Measurements from ENCODE around the gene LTBP2.
A peak's percentile ranks its signal among the peaks of the same experiment; 100 is the strongest.

LTBP2 gene

DNA sequence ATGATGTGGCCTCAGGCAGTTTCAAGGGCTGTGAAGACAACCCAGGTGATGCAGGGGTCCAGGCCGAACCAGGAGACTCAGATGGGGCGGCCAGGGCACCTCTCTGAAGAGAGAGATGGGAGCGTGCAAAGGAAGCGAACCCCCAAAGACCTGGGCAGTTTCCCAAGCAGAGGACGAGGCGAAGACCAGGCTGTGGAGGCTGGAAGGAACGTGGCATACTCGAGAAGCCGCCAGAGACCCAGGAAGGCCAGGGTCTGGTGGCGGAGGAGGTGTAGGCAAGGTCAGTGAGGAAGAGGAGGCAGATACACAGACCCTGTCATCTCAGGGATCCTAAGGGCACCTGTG, 24.7 kb downstream of the LTBP2 start:
- DNase-seq: no peak

DNA sequence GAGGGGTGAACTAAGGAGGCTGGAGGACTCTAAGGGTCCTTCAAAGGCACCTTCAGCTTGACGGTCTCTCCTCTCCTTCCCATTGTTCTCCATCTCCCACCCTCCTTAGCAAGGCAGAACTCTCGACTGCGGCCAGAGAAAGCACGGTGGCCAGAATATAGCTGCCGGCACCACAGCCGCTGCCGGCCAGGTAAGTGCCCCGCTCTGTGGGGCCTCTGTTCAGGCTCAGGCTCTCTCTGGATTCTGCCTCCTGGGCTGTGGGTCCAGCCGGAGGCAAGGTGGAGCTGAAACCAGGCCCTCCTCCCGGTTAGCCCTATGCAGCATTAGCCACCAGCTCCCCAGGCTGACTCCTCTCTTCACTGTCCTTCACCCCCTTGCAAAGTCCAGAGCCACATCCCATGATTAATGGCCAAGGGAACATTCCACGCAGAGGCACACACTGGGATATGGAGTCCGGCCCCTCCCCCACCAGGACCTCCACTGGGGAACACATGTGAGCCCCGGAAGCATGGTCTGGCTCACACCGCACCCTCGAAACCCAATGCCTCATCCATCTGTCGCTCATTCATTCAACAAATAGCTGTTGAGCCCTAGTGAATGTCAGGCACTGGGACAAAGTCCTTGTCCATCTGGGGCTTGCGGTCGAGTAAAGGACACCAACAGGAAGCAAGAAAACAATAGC, 25.2 kb downstream of the LTBP2 start:
- DNase-seq: no peak

DNA sequence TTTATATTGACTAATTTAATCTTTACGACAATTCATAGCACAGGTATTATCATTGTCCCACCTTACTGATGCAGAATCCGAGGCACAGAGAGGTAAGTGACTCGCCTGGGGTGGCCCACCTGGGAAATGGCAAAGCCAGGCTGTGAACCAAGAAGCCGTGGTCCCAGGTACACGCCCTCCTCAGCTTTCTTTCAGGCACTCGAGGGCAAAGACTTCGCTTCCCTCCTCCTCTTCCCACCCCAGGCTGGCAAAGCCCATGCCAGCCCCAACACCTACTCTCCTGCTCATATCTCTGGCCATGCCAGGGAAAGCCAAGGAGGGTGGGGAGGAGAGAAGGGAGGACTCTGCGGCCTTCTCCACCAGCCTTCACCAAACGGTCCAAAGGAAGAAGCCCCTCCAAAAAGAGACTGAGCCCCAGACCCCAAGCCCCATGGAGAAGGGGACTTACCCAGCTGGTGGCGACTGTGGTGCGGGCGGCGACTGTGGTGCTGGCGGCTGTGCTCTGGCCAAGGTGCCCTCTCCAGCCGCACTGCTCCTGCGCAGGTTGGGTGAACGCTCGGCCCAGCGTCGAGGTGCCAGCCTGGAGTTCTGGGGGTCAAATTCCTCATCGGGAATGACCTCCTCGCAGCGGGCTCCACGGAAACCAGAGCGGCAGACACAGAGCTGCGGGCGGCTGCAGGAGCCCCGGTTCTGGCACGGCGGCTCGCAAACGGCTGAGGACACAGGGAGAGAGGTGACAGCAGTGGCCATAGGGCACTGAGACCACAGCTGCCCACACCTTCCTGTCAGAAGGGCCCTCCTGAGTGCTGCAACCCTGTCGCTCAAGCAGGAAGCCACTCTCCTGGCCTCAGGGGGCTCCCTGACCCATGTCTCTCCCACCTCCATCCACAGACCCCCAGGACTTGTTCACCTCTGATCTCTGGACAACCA, 26.4 kb downstream of the LTBP2 start:
- DNase-seq: no peak

DNA sequence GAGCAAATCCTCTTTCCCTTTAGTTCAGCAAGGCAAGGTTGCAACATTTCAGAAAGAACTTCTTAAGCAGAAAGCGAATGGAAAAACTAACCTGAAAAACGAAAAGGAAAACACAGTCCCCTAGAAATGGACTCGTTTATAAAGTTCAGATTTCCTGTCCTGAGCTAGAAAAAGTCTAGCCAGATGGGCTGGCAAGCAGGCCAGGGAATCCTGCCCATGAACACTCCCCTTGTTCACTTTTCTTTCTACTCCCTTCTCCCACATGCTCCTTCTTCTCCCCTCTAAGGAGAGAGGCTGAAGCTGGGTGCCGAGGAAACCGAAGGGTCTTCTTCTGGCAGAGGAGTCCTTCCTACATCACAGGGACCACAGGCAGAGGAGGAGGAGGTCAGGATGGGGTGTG, 27.1 kb downstream of the LTBP2 start:
- no peak for DNase-seq

DNA sequence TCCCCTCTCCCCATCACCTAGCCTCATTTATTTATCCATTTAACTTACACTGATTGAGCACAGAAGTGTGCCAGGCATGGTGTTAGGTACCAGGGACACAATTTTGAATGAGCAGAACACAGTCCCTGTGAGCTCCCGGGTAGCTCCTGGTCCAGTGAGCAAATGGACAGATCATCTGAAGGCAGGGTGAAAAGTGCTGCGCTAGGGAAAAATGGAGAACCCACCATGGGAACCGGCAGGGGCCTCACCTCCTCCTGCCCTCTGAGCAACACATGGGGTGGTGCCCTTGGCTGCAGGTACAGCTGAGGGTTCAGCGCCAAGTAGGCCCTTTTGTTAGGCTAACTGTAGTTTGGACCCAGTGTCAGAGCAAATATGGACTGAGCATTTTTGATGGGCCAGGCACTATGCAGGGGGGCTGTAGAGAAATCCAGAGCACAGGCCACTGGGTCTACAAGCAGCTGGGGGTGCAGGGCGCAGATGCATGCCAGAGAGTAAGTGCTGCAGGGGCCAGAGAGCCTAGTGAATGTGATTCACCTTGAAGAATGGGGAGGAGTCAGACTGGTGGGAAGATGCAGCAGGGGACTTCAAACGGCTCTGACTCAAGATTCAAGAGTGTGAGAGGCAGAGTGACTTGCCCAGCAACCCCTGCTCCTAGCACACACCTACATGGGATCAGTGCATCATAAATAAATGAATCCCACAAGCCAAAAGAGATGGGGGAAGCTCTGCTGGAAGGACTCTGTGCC, 28.2 kb downstream of the LTBP2 start:
- DNase-seq: no peak

DNA sequence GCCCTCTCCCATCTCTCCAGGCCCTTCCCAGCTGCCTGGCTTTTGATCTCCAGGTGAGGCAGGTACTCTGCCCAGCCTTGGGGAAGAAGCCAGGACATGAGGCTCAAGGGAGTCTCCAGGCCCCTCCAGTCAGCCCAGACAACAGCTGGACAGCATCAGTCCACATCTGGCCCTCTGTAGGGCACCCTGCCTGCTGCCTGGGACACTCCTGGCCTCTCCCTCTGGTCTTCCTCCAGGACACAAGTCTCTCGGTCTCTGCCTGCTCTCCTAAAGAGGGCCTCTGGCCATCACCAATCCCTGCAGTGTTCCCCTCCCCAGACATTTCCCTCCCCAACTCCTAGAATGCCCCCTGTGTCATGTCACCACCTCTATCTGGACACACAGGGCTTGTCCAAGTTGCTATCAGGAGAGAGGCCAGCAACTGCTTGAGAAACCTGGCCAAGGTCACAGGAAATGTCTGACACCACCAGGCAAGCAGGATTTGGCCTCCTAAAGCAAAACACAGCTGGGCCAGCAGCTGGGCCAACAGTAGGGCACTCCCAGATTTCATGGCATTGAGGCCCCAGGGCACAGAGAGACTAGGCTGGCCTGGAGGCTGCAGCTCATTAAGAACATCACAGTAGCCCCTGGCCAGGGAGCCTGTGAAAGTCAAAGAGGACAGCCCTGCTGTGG, 29.0 kb downstream of the LTBP2 start:
- DNase-seq: no peak

DNA sequence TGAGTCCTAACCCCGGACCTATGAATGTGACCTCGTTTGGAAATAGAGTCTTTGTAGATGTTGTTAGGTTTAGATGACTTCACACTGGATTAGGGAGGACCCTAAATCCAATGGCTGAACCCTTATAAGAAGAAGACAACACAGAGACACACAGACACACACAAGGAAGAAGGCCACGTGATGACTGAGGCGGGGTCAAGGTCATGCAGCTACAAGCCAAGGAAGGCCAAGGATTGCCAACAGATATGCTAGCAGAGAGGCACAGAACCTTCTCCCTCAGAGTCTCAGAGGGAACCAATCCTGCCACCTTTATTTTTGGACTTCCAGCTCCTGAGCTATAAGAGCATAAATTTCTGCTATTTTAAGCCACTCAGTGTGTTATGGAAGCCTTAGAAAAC, 31.8 kb downstream of the LTBP2 start:
- no peak for DNase-seq

DNA sequence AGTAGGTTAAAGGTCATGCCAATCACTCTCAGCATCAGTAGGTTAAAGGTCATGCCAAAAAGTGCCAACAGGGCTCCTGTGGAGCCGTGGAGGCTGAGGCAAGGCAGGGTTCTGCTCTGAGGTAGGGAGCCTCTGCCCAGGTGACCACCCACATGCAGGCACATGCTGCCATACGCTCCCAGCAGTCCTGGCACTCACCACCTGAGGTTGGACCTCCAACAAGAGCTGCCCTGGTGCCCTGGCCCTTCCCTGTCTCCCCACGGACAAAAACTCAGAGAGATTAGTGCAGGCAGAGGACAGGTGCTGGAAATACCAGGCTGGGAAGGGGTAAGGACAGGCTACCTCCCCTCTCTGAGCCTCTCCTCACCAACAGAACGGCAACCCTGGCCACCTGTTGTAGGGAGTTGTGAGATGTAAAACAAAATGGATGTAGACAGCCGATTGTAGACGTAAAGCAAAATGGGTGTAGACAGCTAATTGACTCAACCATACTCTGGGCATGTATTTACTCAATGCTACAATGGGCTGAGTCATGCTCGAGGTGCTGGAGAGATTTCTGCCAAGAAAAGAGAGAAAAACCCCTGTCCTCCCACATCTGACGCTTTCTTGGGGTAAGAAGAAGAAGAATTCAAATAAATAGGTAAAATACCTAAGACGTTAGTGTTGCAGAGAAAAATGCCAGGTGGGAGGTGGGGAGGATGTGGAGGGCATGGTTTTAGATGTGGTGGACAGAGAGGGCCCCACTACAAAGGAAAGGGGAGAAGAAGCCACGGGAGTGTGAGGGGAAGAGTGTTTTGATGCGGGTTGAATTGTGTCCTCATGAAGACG, 32.4 kb downstream of the LTBP2 start:
- peak; percentile 23 for DNase-seq

DNA sequence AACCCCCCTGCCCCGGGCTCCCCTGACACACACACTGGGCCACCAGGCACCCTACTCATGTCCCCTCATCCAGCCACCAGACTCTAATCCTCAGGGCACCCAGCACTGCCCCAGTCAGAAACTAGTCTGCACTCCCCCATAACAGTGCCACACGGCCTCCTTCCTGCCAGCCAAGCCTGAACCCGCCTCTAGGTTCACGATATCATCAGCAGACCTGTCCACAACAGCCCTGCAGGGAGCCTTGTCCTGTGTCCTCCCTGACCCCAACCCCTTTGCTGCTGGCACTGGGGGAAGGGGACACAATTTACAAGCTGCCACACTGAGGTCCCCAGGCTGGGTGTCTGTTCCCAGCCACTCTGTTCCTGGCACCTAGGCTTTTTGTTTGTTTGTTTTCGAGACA, 33.6 kb downstream of the LTBP2 start:
- no peak for DNase-seq

DNA sequence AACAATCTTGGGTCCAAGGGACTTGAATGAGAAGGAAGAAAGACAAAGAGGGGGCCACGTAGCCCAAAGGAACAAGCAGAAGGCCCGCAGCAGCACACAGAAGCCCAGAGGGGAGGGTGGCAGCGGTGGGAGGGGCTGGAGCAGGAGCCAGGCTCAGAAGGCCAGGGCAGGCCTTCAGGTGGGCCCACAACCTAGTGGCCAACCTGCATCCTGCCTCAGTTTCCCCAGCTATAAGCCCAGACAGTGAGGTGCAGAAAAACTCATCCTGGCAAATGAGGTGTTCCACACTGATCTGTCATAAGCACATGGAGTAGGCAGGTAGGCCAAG, 34.1 kb downstream of the LTBP2 start:
- DNase-seq: no peak

DNA sequence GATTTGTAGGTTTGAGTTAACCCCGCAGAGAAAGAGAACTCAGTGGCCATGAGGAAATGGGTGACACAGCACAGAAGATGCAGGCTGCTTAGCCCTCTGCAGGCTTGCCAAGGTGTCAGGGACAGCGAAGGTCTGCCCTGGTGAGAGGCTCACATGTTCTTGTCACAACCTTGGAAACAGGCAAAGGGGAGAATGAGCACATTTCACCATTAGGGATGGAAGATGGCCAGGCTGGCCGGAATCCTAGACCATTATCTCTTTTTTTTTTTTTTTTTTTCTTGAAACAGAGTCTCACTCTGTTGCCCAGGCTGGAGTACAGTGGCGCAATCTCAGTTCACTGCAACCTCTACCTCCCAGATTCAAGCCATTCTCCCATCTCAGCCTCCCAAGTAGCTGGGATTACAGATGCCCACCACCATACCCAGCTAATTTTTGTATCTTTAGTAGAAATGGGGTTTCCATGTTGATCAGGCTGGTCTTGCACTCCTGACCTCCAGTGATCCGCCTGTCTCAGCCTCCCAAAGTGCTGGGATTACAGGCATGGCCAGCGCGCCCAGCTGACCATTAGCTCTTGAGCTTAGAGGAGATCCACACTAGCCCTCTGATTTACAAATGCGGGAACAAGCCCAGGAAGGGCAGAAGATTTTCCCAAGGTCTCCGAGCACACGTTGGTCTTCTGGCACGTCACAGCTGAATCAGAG, 34.6 kb downstream of the LTBP2 start:
- DNase-seq: no peak

DNA sequence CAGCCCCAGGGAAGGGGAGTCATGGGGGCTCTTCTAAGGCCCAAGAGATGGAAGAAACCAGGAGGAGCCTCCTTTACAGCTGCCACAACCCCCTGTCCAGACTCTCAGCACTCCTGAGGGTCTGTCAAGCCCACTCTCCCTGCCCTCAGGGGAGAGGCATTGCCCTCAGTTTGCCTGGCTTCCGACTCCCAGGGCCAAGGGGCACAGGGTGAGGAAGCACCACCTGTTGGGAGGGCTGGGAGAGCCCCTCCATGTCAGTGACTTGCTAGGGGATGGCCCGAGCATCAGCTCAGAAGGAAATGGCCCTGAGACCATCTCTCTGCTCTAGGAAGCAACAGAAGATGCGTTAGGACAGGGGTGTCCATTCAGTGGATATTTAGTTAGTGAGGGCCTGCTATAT, 36.1 kb downstream of the LTBP2 start:
- DNase-seq: no peak

DNA sequence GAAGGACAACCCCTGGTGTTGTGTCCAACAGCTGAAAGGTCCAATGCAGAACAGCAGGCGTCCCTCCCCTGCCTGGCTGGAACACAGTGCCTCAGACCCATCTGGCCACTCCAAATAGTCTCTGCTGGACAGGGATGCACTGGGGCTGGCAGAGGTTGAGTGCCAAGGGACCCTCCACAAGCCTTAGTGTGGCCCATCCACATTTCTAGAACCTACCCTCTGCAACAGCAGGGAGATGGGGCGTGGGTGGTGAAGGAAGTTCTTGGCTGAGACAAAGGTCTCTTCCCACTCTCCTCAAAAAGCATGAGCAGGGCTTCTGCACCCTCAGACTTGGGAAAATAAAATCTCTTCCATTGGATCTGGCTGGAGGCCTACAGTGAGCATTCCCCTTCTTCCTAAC, 36.5 kb downstream of the LTBP2 start:
- DNase-seq: no peak

DNA sequence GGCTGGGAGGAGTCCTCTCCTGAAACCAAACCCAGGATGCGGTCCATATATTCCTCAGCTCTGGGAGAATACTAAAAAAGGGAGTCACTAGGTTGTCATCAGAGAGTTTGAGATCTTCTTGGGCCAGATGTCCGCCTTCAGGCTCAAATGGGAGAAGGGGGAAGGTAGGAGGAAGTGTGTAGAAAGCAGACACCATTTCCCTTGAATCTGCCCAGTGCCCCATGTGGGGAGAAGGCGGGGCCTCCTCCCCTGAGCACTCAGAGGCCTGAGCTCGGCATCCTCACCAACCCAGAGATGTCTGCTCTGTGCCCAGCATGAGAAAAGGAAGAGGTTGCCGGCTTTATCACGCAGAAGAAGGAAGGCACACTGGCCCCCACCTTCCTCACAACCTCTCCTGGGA, 37.3 kb downstream of the LTBP2 start:
- peak; percentile 51 for DNase-seq

DNA sequence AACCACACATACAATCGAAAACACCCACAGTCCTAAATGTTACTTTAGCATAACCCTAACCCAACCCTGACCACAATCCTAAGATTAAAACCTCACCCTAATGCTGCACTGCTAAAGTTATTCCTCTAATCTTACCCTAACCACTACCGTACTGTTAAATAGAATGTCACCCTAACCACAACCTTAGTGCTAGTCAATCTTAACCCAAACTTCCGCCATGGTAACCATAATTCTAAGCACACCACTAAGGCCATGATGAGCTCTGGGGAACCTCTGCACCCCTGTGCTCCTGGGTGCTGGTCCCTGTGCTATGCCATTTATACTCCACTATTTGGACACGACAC, 38.0 kb downstream of the LTBP2 start:
- DNase-seq: no peak

DNA sequence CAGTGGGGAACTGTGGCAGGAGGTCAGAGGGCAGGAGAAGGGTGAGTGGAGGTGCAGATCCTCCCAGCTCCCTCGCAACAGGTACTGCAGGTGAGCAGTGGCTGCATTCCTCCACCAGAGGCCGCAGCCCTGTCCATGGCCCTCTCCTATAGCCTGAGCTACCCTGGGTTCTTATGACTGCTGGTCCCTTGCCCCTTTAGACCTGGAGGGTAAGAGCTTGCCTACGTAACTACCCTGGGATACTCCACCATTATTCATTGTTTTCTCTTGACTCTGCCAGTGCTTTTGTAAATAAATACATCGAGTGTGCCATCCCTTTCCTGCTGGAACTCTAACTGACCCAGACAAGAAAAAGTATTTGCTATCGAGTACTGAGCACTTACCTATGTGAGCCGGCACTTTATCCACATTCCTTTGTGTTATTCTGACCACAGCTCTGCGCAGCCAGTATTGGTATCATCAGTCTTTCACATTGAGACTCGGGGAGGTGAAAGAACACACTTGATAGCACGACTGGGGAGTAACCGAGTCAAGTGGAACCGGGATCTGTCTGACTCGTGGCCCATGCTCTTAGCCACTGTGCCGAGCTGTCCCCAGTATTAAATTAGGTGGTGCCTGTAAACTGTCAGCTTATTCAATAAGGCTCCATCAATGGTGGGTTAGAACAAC, 38.5 kb downstream of the LTBP2 start:
- no peak for DNase-seq

DNA sequence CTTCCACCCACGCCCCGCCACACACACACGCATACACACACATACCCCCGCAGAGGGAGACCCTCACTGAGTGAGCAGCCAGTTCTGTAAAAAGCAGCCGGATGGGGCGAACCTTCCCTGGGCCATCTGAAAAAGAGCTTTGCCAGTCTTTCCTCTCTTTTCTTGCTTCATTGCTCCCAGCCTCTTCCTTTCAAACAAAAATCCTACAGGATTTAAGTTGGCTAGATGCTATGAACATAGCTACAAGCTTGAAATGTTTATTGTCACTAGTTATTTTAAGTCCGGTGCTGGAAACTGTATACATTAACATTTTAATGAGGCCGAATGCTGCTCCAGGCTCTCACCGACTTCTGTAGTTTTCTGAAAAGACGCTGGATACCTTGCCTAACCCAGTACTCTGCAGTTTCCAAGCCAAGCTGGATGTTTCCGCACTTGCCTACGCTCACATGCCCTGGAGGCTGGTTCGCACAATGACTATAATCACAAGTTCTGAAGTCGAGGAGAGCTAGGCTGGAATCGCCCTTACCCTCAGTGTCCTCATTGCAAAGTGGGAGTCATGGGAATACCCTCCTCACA, 39.2 kb downstream of the LTBP2 start:
- DNase-seq: no peak

DNA sequence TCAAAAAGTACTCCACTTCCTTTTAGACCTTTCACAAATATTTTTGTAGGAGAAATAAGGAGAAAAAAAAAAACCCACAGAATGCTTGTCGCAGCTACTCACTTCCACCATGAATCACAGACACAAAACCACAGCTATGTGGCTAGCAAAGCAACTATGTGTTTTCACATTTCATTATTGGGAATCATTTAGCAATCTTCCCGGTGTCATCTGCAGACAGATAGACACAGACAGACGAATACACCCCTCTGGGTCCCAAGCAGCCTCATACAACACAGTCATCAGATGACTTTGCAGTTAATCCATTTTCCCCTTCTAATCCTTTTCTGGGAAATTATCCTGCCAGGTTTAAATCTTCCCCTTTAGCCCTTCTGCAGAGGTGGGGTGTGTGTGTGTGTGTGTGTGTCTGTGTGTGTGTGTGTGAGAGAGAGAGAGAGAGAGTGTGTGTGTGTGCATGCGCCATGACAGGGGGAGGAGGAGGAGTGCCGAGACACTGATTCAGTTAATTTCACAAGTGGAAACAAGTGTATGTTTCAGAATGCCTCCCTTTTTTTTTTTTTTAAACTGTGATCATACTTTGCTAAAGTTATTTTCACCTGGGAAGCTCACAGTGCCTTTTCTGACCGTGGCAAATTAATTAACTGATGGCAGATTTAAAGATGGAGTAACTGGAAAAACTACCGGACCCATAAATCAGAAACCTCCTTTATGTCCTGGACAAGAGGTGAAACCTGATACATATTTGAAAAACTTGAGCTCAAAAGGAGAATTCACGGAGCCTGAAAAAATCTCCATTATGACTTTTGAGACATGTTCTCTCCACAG, 39.9 kb downstream of the LTBP2 start:
- peak; percentile 98 for DNase-seq

DNA sequence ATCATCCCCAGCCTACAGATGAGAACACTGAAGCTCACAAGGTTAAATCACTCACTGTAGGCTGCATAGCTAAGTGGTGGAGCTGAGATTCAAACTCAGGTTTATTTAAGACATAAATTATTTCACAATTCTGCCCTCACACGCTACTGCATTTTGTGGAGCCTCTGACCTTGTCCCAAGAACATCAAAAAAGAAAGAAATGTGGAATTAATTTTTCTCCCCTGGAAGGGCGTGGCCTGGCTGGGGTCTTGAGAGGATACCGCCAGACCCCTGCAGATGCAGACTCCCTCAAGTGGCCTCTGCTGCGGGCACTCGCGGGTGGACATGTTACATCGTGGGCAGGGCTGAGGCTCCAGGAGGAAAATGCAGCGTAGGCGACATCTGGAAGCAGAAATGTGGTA, 40.6 kb downstream of the LTBP2 start:
- DNase-seq: no peak

DNA sequence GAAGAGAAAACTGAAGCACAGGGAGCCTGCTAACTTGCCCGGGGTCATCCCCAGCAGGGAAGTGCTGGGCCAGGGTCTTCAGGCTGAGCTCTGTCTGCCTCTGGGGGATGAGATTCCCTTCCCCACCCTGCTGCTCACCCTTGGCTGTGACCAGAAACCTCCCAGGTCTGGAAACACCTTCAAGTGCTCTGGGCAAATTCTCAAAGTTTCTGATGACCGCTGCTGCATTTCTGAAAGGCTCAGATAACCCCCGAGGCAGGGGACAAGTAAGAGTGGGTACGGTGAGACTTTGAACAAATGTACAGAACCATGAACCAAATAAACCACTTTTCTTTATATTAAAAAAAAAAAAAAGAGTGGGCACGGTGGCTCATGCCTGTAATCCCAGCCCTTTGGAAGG, 41.3 kb downstream of the LTBP2 start:
- DNase-seq: no peak
